ENCODE measurements around the gene CROCC.
A peak's percentile ranks its signal among the peaks of the same experiment; 100 is the strongest.
"Not testable (repeated sequence)": the region's sequence is repeated elsewhere in the genome, so short reads cannot be mapped to it uniquely, and the experiment has no call there.

Gene CROCC

DNA sequence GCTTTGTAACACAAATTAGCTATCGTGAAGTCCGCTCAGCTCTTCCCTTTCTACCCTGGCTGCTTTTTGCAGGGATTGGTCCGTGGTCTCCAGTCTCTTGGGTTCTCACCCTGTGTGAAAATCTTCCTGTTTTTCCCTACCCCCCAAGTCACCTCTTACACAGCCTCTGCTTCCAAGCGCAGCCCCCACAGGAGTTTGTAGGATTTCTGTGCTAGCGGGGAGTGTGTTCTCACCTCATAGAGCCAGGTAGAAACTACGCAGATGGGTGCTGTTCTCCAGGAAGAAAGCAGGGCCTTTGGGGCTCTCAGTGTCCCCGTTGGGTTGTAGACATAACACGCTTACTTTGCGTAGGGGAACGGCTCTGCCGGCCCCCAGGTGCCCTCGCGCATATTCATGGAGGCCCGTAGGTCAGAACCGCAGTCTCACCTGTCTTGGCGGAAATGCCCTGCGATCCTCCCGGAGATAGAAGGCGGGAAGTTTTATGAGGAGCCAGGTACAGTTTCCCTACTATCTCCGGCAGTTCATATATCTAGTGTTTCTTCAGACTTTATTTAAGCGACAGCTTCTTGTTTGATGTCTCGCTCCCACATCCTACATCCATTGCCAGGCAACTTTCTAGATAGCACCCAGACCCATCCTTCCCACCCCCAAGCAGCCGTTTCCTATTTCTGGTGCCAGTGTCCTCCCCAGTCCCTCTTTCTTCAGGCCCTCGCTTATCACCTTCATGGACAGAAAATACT, 25.2 kb upstream of the CROCC start:
- H3K9me3 ChIP-seq (ENCODE audit: control insufficient read depth in 1 of 2, low read length in 2 of 2); H3K27me3 ChIP-seq (ENCODE audit: control insufficient read depth in 1 of 2, insufficient read depth in 2 of 2, low read length in 2 of 2); H3K4me1 ChIP-seq (ENCODE audit: control insufficient read depth in 1 of 2, insufficient read depth in 2 of 2, low read length in 2 of 2); H3K36me3 ChIP-seq (ENCODE audit: control insufficient read depth in 1 of 2, insufficient read depth in 2 of 2, low read length in 2 of 2): not testable (repeated sequence)
- Histone ChIP-seq H3K4me3 (ENCODE audit: low read depth in 1 of 2, low read length in 2 of 2) (peak overlapping the region; percentile 22 to 55), H3K27ac (ENCODE audit: low read depth, low read length) (peak overlapping the region; percentile 39), H3K9ac (ENCODE audit: low read depth in 1 of 2, low read length in 2 of 2) (peak overlapping the region; percentile 9 to 69)

DNA sequence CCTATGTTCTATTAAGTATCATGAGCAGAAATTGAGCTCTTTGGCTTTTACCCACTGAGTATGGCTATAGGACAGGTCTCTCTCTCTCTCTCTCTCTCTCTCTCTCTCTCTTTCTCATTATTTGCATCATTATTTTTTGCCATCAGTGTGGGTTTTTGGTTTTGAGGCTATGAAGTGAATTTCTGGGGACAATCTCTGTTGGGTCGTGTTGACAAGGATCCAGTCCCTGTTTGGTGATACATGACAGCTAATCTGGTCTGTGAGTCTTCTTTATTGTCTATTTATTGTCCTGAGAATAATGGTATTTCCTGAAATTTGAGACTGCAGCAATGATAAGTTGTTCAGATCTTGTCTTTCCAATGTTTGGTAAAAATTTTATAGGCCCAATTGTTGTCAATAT, 24.1 kb upstream of the CROCC start:
- not testable (repeated sequence) for H3K36me3 ChIP-seq (ENCODE audit: control insufficient read depth in 1 of 2, insufficient read depth in 2 of 2, low read length in 2 of 2); H3K27ac ChIP-seq (ENCODE audit: low read depth, low read length); H3K4me3 ChIP-seq (ENCODE audit: low read depth in 1 of 2, low read length in 2 of 2); H3K9me3 ChIP-seq (ENCODE audit: control insufficient read depth in 1 of 2, low read length in 2 of 2); H3K27me3 ChIP-seq (ENCODE audit: control insufficient read depth in 1 of 2, insufficient read depth in 2 of 2, low read length in 2 of 2); H3K4me1 ChIP-seq (ENCODE audit: control insufficient read depth in 1 of 2, insufficient read depth in 2 of 2, low read length in 2 of 2); H3K9ac ChIP-seq (ENCODE audit: low read depth in 1 of 2, low read length in 2 of 2)

DNA sequence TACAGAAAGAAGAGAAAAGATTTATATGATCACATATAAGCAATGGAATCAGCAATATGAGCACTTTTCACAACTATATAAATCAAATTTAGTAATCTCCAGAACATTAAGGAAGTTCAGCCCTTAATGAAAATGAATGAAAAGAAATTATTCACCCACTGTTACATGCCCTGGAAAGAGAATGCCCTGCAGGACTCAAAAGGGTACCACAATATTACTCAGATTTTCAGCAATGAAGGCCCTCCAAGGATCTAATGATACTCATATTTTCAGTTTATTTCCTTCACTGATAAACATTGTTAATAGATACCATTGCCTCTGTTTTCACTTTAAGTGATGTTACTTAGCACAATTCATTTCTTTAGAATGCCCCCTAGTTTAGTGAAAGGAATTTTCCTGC, 23.4 kb upstream of the CROCC start:
- H3K9me3 ChIP-seq (ENCODE audit: control insufficient read depth in 1 of 2, low read length in 2 of 2); H3K4me3 ChIP-seq (ENCODE audit: low read depth in 1 of 2, low read length in 2 of 2): not testable (repeated sequence)

DNA sequence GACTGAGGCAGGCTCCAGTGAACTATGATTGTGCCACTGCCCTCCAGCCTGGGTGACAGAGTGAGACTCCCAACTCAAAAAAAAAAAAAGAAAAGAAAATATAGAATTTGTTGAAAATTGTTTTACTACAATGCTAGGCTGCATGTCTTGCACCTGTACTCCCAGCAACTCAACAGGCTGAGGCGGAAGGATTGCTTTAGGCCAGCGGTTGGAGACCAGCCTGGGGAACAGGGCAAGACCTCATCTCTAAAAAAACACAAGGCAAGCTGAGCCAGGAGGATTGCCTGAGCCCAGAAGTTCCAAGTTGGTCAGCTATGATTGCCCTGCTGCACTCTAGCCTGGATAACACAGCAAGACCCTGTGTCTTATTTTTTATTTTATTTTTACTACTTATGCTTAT, 22.7 kb upstream of the CROCC start:
- H3K27me3 ChIP-seq (ENCODE audit: control insufficient read depth in 1 of 2, insufficient read depth in 2 of 2, low read length in 2 of 2); H3K36me3 ChIP-seq (ENCODE audit: control insufficient read depth in 1 of 2, insufficient read depth in 2 of 2, low read length in 2 of 2); H3K9ac ChIP-seq (ENCODE audit: low read depth in 1 of 2, low read length in 2 of 2); H3K27ac ChIP-seq (ENCODE audit: low read depth, low read length); H3K4me3 ChIP-seq (ENCODE audit: low read depth in 1 of 2, low read length in 2 of 2); H3K9me3 ChIP-seq (ENCODE audit: control insufficient read depth in 1 of 2, low read length in 2 of 2): not testable (repeated sequence)
- H3K4me1 ChIP-seq (ENCODE audit: control insufficient read depth in 1 of 2, insufficient read depth in 2 of 2, low read length in 2 of 2), result peaks cover 0 to 18% of the 10 kb centered on the region in 2 donors

More for the DNA sequence above, 23.4 kb upstream of the CROCC start:
- H3K27me3 ChIP-seq (ENCODE audit: control insufficient read depth in 1 of 2, insufficient read depth in 2 of 2, low read length in 2 of 2); H3K9ac ChIP-seq (ENCODE audit: low read depth in 1 of 2, low read length in 2 of 2); H3K36me3 ChIP-seq (ENCODE audit: control insufficient read depth in 1 of 2, insufficient read depth in 2 of 2, low read length in 2 of 2); H3K27ac ChIP-seq (ENCODE audit: low read depth, low read length): not testable (repeated sequence)
- H3K4me1 ChIP-seq (ENCODE audit: control insufficient read depth in 1 of 2, insufficient read depth in 2 of 2, low read length in 2 of 2), result peaks cover 0 to 14% of the 10 kb centered on the region in 2 donors

DNA sequence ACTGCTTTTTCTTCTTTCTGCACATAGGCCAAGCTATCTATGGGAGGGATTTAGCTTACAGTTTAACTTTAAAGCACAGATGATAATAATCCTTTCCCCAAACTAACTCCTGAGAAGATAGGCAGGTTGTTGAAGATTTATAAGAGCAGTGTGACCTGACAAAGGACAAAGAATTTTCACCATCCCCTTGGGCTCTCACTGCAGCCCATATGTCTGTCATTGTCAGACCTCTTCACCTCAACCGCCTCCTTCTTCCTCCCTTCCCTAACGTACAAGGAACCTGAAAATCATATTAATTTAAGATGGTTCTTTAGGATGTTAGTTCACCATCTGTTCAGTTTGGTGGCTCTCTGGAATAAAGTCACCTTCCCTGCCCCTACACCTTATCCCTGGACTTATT, 21.0 kb upstream of the CROCC start:
- H3K9me3 ChIP-seq (ENCODE audit: control insufficient read depth in 1 of 2, low read length in 2 of 2), result peaks cover 0 to 4% of the 10 kb centered on the region in 2 donors
- no peak overlapping the region for H3K4me3 ChIP-seq (ENCODE audit: low read depth in 1 of 2, low read length in 2 of 2)
- no peak overlapping the region for H3K27ac ChIP-seq (ENCODE audit: low read depth, low read length)
- no peak overlapping the region for H3K9ac ChIP-seq (ENCODE audit: low read depth in 1 of 2, low read length in 2 of 2)
- H3K36me3 ChIP-seq (ENCODE audit: control insufficient read depth in 1 of 2, insufficient read depth in 2 of 2, low read length in 2 of 2), result no peaks in the 10 kb centered on the region
- peaks cover 4 to 23% of the 10 kb centered on the region in 2 donors for H3K4me1 ChIP-seq (ENCODE audit: control insufficient read depth in 1 of 2, insufficient read depth in 2 of 2, low read length in 2 of 2)
- H3K27me3 ChIP-seq (ENCODE audit: control insufficient read depth in 1 of 2, insufficient read depth in 2 of 2, low read length in 2 of 2), result no peaks in the 10 kb centered on the region

DNA sequence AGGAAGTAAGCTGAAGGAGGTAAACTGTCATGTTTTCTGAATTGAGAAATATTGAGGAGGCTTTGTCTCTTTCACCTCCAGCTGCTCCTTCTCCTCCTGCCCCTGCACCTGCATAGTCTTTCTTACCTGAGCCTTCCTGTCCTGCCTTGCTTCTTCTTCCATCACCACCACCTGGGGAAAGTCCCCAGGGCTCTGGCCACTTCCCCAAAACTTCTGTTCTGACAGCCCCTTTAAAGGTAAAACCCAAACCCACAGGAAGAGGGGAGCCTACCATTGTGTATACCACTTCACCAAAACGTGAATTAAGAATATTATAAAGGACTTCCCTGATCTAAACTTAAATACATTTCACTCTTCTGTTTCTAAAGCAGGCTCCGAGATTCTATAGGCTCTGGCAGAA, 20.4 kb upstream of the CROCC start:
- H3K4me1 ChIP-seq (ENCODE audit: control insufficient read depth in 1 of 2, insufficient read depth in 2 of 2, low read length in 2 of 2), result peaks cover 4 to 28% of the 10 kb centered on the region in 2 donors
- not testable (repeated sequence) for H3K9ac ChIP-seq (ENCODE audit: low read depth in 1 of 2, low read length in 2 of 2); H3K27ac ChIP-seq (ENCODE audit: low read depth, low read length); H3K9me3 ChIP-seq (ENCODE audit: control insufficient read depth in 1 of 2, low read length in 2 of 2); H3K27me3 ChIP-seq (ENCODE audit: control insufficient read depth in 1 of 2, insufficient read depth in 2 of 2, low read length in 2 of 2); H3K36me3 ChIP-seq (ENCODE audit: control insufficient read depth in 1 of 2, insufficient read depth in 2 of 2, low read length in 2 of 2); H3K4me3 ChIP-seq (ENCODE audit: low read depth in 1 of 2, low read length in 2 of 2)

DNA sequence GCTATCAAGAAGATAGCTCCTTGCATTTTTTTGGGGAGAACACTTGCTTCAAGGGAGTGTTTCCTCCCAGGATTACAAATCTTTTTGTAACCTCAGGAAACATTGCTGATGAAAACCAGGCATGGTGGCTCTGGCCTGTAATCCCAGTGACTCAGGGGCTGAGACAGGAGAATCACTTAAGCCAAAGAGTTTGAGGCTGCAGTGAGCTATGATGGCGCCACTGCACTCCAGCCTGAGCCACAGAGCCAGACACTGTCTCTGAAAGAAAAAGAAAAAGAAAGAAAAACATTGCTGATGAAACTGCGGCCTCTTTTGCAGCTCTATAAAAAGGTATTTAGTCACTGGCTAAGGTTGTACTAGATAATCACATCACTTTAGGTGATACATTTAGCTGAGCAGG, 18.7 kb upstream of the CROCC start:
- Histone ChIP-seq H3K9ac (ENCODE audit: low read depth in 1 of 2, low read length in 2 of 2) (no peak overlapping the region), H3K9me3 (ENCODE audit: control insufficient read depth in 1 of 2, low read length in 2 of 2) (peaks cover 0 to 6% of the 10 kb centered on the region in 2 donors), H3K27ac (ENCODE audit: low read depth, low read length) (no peak overlapping the region), H3K4me1 (ENCODE audit: control insufficient read depth in 1 of 2, insufficient read depth in 2 of 2, low read length in 2 of 2) (peaks cover 4 to 18% of the 10 kb centered on the region in 2 donors), H3K36me3 (ENCODE audit: control insufficient read depth in 1 of 2, insufficient read depth in 2 of 2, low read length in 2 of 2) (no peaks in the 10 kb centered on the region), H3K4me3 (ENCODE audit: low read depth in 1 of 2, low read length in 2 of 2) (no peak overlapping the region), H3K27me3 (ENCODE audit: control insufficient read depth in 1 of 2, insufficient read depth in 2 of 2, low read length in 2 of 2) (no peaks in the 10 kb centered on the region)

DNA sequence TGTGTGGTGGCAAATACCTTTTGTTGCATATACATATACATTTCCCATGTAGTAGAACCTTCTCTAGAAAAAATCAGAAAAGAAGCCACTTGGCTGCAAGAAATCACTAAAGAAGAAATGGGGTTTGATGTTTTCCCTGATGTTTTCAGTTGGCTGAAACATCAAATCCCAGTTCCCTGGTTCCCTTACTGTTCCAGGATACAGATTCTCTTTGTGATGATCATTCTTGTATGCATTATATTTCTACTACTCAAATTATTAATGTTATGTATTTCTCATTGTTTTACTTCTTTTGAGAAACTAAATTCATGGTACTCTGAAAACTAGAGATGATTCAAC, 18.3 kb upstream of the CROCC start:
- Histone ChIP-seq H3K36me3 (ENCODE audit: control insufficient read depth in 1 of 2, insufficient read depth in 2 of 2, low read length in 2 of 2) (no peaks in the 10 kb centered on the region), H3K4me1 (ENCODE audit: control insufficient read depth in 1 of 2, insufficient read depth in 2 of 2, low read length in 2 of 2) (peaks cover 4 to 18% of the 10 kb centered on the region in 2 donors), H3K4me3 (ENCODE audit: low read depth in 1 of 2, low read length in 2 of 2) (peak overlapping the region; percentile 52 to 73), H3K9ac (ENCODE audit: low read depth in 1 of 2, low read length in 2 of 2) (peak overlapping the region; percentile 91 to 94), H3K27ac (ENCODE audit: low read depth, low read length) (peak overlapping the region; percentile 17), H3K27me3 (ENCODE audit: control insufficient read depth in 1 of 2, insufficient read depth in 2 of 2, low read length in 2 of 2) (no peaks in the 10 kb centered on the region), H3K9me3 (ENCODE audit: control insufficient read depth in 1 of 2, low read length in 2 of 2) (peaks cover 0 to 6% of the 10 kb centered on the region in 2 donors)

DNA sequence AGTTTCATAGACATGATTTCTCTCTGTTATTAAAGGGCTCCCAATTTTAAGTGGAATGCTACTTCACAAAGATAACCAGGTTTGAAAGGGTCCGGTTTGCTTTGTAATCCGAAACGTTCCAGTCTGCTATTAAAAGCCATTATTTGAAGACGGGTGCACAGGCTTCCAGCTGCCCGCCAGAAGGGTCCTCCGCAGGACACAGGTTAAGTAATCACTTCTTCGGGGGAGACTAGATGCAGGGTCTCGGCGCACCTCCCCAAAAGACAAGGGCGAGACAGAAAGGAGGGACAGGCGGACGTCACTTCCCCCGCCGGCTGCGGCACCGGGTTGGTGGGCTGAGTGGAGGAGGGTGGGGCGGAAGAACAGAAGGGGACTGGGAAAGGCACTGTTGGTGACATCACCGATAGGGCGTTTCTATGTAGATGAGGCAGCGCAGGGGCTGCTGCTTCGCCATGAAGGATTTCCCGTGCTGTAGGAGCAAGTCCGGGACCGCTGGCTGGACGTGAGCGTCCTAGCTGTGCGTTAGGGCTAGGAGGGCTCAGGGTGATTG, 17.1 kb upstream of the CROCC start:
- Histone ChIP-seq H3K36me3 (ENCODE audit: control insufficient read depth in 1 of 2, insufficient read depth in 2 of 2, low read length in 2 of 2) (no peaks in the 10 kb centered on the region), H3K27ac (ENCODE audit: low read depth, low read length) (peak overlapping the region; percentile 98), H3K27me3 (ENCODE audit: control insufficient read depth in 1 of 2, insufficient read depth in 2 of 2, low read length in 2 of 2) (no peaks in the 10 kb centered on the region), H3K9me3 (ENCODE audit: control insufficient read depth in 1 of 2, low read length in 2 of 2) (peaks cover 0 to 6% of the 10 kb centered on the region in 2 donors), H3K4me3 (ENCODE audit: low read depth in 1 of 2, low read length in 2 of 2) (peak overlapping the region; percentile 73 to 82), H3K9ac (ENCODE audit: low read depth in 1 of 2, low read length in 2 of 2) (peak overlapping the region; percentile 91 to 94), H3K4me1 (ENCODE audit: control insufficient read depth in 1 of 2, insufficient read depth in 2 of 2, low read length in 2 of 2) (peaks cover 4 to 18% of the 10 kb centered on the region in 2 donors)

DNA sequence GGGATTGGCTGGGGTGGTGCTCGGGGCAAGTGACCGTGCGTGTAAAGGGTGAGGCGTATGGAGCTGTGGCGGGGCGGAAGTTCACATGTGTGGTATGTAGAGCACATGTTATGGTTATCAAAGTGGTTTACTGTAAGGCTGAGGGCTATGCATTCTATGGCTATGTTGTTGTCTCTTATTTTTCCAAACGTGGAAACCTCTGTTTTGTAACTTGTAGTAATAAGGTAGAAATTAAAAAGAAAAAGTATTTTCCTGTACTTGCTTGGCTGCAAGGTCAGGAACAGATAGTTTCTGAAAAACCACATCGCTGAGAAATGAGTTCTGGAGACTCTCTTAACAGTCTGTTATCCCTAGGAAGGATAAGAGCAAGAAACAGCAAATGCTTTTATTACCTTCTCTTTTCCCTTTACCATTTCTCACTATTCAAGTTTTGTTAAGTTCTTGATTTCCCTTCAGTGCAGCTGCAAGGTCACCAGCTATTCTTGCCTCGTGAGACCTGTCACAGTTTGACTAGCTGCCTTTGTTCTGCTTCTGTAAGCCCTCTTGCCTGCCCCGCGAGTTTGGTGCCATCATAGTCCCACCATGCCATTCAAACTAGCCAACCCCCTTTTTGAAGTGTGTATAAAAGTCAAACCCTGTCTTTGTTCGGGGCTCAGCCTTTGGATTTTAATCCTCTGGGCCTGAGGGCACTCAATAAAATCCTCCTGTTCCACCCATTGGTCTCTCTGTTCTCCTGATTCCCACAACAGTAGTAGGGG, 16.4 kb upstream of the CROCC start:
- H3K9ac ChIP-seq (ENCODE audit: low read depth in 1 of 2, low read length in 2 of 2), result peak overlapping the region; percentile 91 to 94
- H3K9me3 ChIP-seq (ENCODE audit: control insufficient read depth in 1 of 2, low read length in 2 of 2), result peaks cover 0 to 6% of the 10 kb centered on the region in 2 donors
- no peaks in the 10 kb centered on the region for H3K27me3 ChIP-seq (ENCODE audit: control insufficient read depth in 1 of 2, insufficient read depth in 2 of 2, low read length in 2 of 2)
- H3K4me1 ChIP-seq (ENCODE audit: control insufficient read depth in 1 of 2, insufficient read depth in 2 of 2, low read length in 2 of 2), result peaks cover 4 to 18% of the 10 kb centered on the region in 2 donors
- peak overlapping the region; percentile 73 to 82 for H3K4me3 ChIP-seq (ENCODE audit: low read depth in 1 of 2, low read length in 2 of 2)
- no peaks in the 10 kb centered on the region for H3K36me3 ChIP-seq (ENCODE audit: control insufficient read depth in 1 of 2, insufficient read depth in 2 of 2, low read length in 2 of 2)
- peak overlapping the region; percentile 98 for H3K27ac ChIP-seq (ENCODE audit: low read depth, low read length)

Data from duodenal mucosa (tissue), 2 donors.